ENCODE data around the gene BICDL2. TPM values are rescaled to one million over a fixed set of nuclear protein-coding genes. Genes with fewer than 3 reads are reported as not detected.

BICDL2 gene
- total and polyA plus RNA-seq, 2 donors, result 0.38 to 6.0 TPM

GRCh38 chr16:3003582-3004270, 33.0 kb downstream of the BICDL2 start:
- WGBS, result 9% methylated on average over 58 of the region's 58 CpGs
- peaks cover 23 to 39% of the 10 kb centered on the region in 2 donors for H3K4me1 ChIP-seq (ENCODE audit: control insufficient read depth in 2 of 2, insufficient read depth in 2 of 2, low read length in 2 of 2)
- peak; percentile 93 to 99 (median 97) for DNase-seq (ENCODE audit: low read depth in 6 of 9, low spot score in 9 of 9)
- H3K27ac ChIP-seq (ENCODE audit: low read depth in 1 of 2, low read length in 1 of 2), result no peak overlapping the region
- H3K36me3 ChIP-seq (ENCODE audit: control insufficient read depth in 2 of 2, insufficient read depth in 2 of 2, low read length in 1 of 2), result no peaks in the 10 kb centered on the region
- H3K27me3 ChIP-seq (ENCODE audit: control insufficient read depth in 2 of 2, insufficient read depth in 1 of 2, low read length in 1 of 2), result peaks cover 10 to 61% of the 10 kb centered on the region in 2 donors
- H3K4me3 ChIP-seq (ENCODE audit: low read length in 2 of 2), result peak overlapping the region in 1 of 2 donors; percentile 61
- H3K9me3 ChIP-seq (ENCODE audit: control insufficient read depth in 2 of 2, insufficient read depth in 1 of 2, low read length in 1 of 2), result peaks cover 0 to 4% of the 10 kb centered on the region in 2 donors

GRCh38 chr16:3001316-3001715, 35.4 kb downstream of the BICDL2 start:
- H3K27ac ChIP-seq (ENCODE audit: low read depth in 1 of 2, low read length in 1 of 2), result no peak overlapping the region
- peaks cover 10 to 58% of the 10 kb centered on the region in 2 donors for H3K27me3 ChIP-seq (ENCODE audit: control insufficient read depth in 2 of 2, insufficient read depth in 1 of 2, low read length in 1 of 2)
- peaks cover 4 to 15% of the 10 kb centered on the region in 2 donors for H3K4me1 ChIP-seq (ENCODE audit: control insufficient read depth in 2 of 2, insufficient read depth in 2 of 2, low read length in 2 of 2)
- H3K9me3 ChIP-seq (ENCODE audit: control insufficient read depth in 2 of 2, insufficient read depth in 1 of 2, low read length in 1 of 2), result no peaks in the 10 kb centered on the region
- H3K36me3 ChIP-seq (ENCODE audit: control insufficient read depth in 2 of 2, insufficient read depth in 2 of 2, low read length in 1 of 2), result no peaks in the 10 kb centered on the region
- 97% methylated on average over 12 of the region's 12 CpGs for WGBS
- no peak overlapping the region for H3K4me3 ChIP-seq (ENCODE audit: low read length in 2 of 2)
- DNase-seq (ENCODE audit: low read depth in 6 of 9, low spot score in 9 of 9), result no peak

GRCh38 chr16:3000540-3000939, 36.2 kb downstream of the BICDL2 start:
- Histone ChIP-seq H3K27me3 (ENCODE audit: control insufficient read depth in 2 of 2, insufficient read depth in 1 of 2, low read length in 1 of 2) (peaks cover 8 to 51% of the 10 kb centered on the region in 2 donors), H3K4me3 (ENCODE audit: low read length in 2 of 2) (no peak overlapping the region), H3K27ac (ENCODE audit: low read depth in 1 of 2, low read length in 1 of 2) (no peak overlapping the region), H3K4me1 (ENCODE audit: control insufficient read depth in 2 of 2, insufficient read depth in 2 of 2, low read length in 2 of 2) (peaks cover 4 to 9% of the 10 kb centered on the region in 2 donors), H3K36me3 (ENCODE audit: control insufficient read depth in 2 of 2, insufficient read depth in 2 of 2, low read length in 1 of 2) (no peaks in the 10 kb centered on the region), H3K9me3 (ENCODE audit: control insufficient read depth in 2 of 2, insufficient read depth in 1 of 2, low read length in 1 of 2) (no peaks in the 10 kb centered on the region)
- WGBS, result 98% methylated on average over 4 of the region's 4 CpGs
- no peak for DNase-seq (ENCODE audit: low read depth in 6 of 9, low spot score in 9 of 9)

- Histone ChIP-seq H3K36me3 (ENCODE audit: control insufficient read depth in 2 of 2, insufficient read depth in 2 of 2, low read length in 1 of 2) (no peaks in the 10 kb centered on the region), H3K4me3 (ENCODE audit: low read length in 2 of 2) (no peak overlapping the region), H3K9me3 (ENCODE audit: control insufficient read depth in 2 of 2, insufficient read depth in 1 of 2, low read length in 1 of 2) (no peaks in the 10 kb centered on the region), H3K27ac (ENCODE audit: low read depth in 1 of 2, low read length in 1 of 2) (no peak overlapping the region), H3K4me1 (ENCODE audit: control insufficient read depth in 2 of 2, insufficient read depth in 2 of 2, low read length in 2 of 2) (peaks cover 3 to 8% of the 10 kb centered on the region in 2 donors), H3K27me3 (ENCODE audit: control insufficient read depth in 2 of 2, insufficient read depth in 1 of 2, low read length in 1 of 2) (peaks cover 6 to 46% of the 10 kb centered on the region in 2 donors)
- DNase-seq (ENCODE audit: low read depth in 6 of 9, low spot score in 9 of 9), result no peak
- 93% methylated on average over 6 of the region's 6 CpGs for WGBS
Measured at GRCh38 chr16:2999929-3000328, 36.8 kb downstream of the BICDL2 start.

- H3K27ac ChIP-seq (ENCODE audit: low read depth in 1 of 2, low read length in 1 of 2), result no peak overlapping the region
- H3K36me3 ChIP-seq (ENCODE audit: control insufficient read depth in 2 of 2, insufficient read depth in 2 of 2, low read length in 1 of 2), result no peaks in the 10 kb centered on the region
- no peak for DNase-seq (ENCODE audit: low read depth in 6 of 9, low spot score in 9 of 9)
- H3K4me1 ChIP-seq (ENCODE audit: control insufficient read depth in 2 of 2, insufficient read depth in 2 of 2, low read length in 2 of 2), result peaks cover 0 to 2% of the 10 kb centered on the region in 2 donors
- H3K4me3 ChIP-seq (ENCODE audit: low read length in 2 of 2), result no peak overlapping the region
- H3K27me3 ChIP-seq (ENCODE audit: control insufficient read depth in 2 of 2, insufficient read depth in 1 of 2, low read length in 1 of 2), result peaks cover 3 to 40% of the 10 kb centered on the region in 2 donors
- no peaks in the 10 kb centered on the region for H3K9me3 ChIP-seq (ENCODE audit: control insufficient read depth in 2 of 2, insufficient read depth in 1 of 2, low read length in 1 of 2)
- over 99% methylated on average over 13 of the region's 13 CpGs for WGBS
Measured at GRCh38 chr16:2996298-2996697, 40.4 kb downstream of the BICDL2 start.

- Histone ChIP-seq H3K4me1 (ENCODE audit: control insufficient read depth in 2 of 2, insufficient read depth in 2 of 2, low read length in 2 of 2) (peaks cover 0 to 22% of the 10 kb centered on the region in 2 donors), H3K36me3 (ENCODE audit: control insufficient read depth in 2 of 2, insufficient read depth in 2 of 2, low read length in 1 of 2) (no peaks in the 10 kb centered on the region), H3K27ac (ENCODE audit: low read depth in 1 of 2, low read length in 1 of 2) (peak overlapping the region; percentile 26 to 28), H3K4me3 (ENCODE audit: low read length in 2 of 2) (no peak overlapping the region), H3K27me3 (ENCODE audit: control insufficient read depth in 2 of 2, insufficient read depth in 1 of 2, low read length in 1 of 2) (peaks cover 5 to 33% of the 10 kb centered on the region in 2 donors), H3K9me3 (ENCODE audit: control insufficient read depth in 2 of 2, insufficient read depth in 1 of 2, low read length in 1 of 2) (no peaks in the 10 kb centered on the region)
- WGBS, result 92% methylated on average over 14 of the region's 14 CpGs
- DNase-seq (ENCODE audit: low read depth in 6 of 9, low spot score in 9 of 9), result no peak
Measured at GRCh38 chr16:2992383-2993081, 44.2 kb downstream of the BICDL2 start.

- H3K27ac ChIP-seq (ENCODE audit: low read depth in 1 of 2, low read length in 1 of 2), result no peak overlapping the region
- no peak for DNase-seq (ENCODE audit: low read depth in 6 of 9, low spot score in 9 of 9)
- WGBS, result 96% methylated on average over 12 of the region's 12 CpGs
Measured at GRCh38 chr16:2991566-2992261, 45.0 kb downstream of the BICDL2 start.

GRCh38 chr16:2990891-2991290, 45.9 kb downstream of the BICDL2 start:
- no peak overlapping the region for H3K27ac ChIP-seq (ENCODE audit: low read depth in 1 of 2, low read length in 1 of 2)

More at GRCh38 chr16:2991566-2992261, 45.0 kb downstream of the BICDL2 start:
- no peaks in the 10 kb centered on the region for H3K9me3 ChIP-seq (ENCODE audit: control insufficient read depth in 2 of 2, insufficient read depth in 1 of 2, low read length in 1 of 2)
- H3K4me3 ChIP-seq (ENCODE audit: low read length in 2 of 2), result no peak overlapping the region
- H3K4me1 ChIP-seq (ENCODE audit: control insufficient read depth in 2 of 2, insufficient read depth in 2 of 2, low read length in 2 of 2), result peaks cover 0 to 28% of the 10 kb centered on the region in 2 donors
- peaks cover 5 to 33% of the 10 kb centered on the region in 2 donors for H3K27me3 ChIP-seq (ENCODE audit: control insufficient read depth in 2 of 2, insufficient read depth in 1 of 2, low read length in 1 of 2)
- H3K36me3 ChIP-seq (ENCODE audit: control insufficient read depth in 2 of 2, insufficient read depth in 2 of 2, low read length in 1 of 2), result no peaks in the 10 kb centered on the region

More at GRCh38 chr16:2990891-2991290, 45.9 kb downstream of the BICDL2 start:
- 91% methylated on average over 10 of the region's 10 CpGs for WGBS
- no peak for DNase-seq (ENCODE audit: low read depth in 6 of 9, low spot score in 9 of 9)
- H3K36me3 ChIP-seq (ENCODE audit: control insufficient read depth in 2 of 2, insufficient read depth in 2 of 2, low read length in 1 of 2), result no peaks in the 10 kb centered on the region
- no peak overlapping the region for H3K4me3 ChIP-seq (ENCODE audit: low read length in 2 of 2)
- H3K9me3 ChIP-seq (ENCODE audit: control insufficient read depth in 2 of 2, insufficient read depth in 1 of 2, low read length in 1 of 2), result no peaks in the 10 kb centered on the region
- H3K4me1 ChIP-seq (ENCODE audit: control insufficient read depth in 2 of 2, insufficient read depth in 2 of 2, low read length in 2 of 2), result peaks cover 0 to 28% of the 10 kb centered on the region in 2 donors
- H3K27me3 ChIP-seq (ENCODE audit: control insufficient read depth in 2 of 2, insufficient read depth in 1 of 2, low read length in 1 of 2), result peaks cover 5 to 36% of the 10 kb centered on the region in 2 donors
